HEK293 (cell line): Measurements from ENCODE around the gene FASN.

Experiments used
- CTCF ChIA-PET: fragments of 350-600 bp; formaldehyde crosslinking; extraction: SDS; loops from one replicate; lab custom pipeline; 2021; ENCODE audit warnings: antibody characterized with exemption; lab: Yijun Ruan, JAX
- POLR2A ChIA-PET: fragments of 300-600 bp; formaldehyde crosslinking; extraction: SDS; loops from one replicate; lab custom pipeline; 2020; ENCODE audit warnings: antibody characterized with exemption, inconsistent platforms; lab: Yijun Ruan, JAX
- H3K27ac ChIP-seq: fragments of 200-500 bp; sonication (Bioruptor generic); 2 replicates; pipeline ENCODE4 v1.5.1; 2014; ENCODE audit warnings: low read depth, low read length, control low read depth, inconsistent platforms; ENCODE audit errors: extremely low read depth
- H3K36me3 ChIP-seq, 2 experiments: fragments of 200-500 bp in 1 of 2; sonication (Bioruptor generic) in 1 of 2; 1 replicate in 1 of 2; 2 replicates in 1 of 2; pipeline ENCODE4 v1.5.1; 2014 to 2017; ENCODE audit warnings: inconsistent platforms in 2 of 2, low read length in 2 of 2; ENCODE audit not compliant: control insufficient read depth in 2 of 2, insufficient read depth in 1 of 2
- H3K4me1 ChIP-seq: fragments of 200-500 bp; sonication (Bioruptor generic); 2 replicates; pipeline ENCODE4 v1.5.1; 2014; ENCODE audit warnings: mild to moderate bottlenecking, low read length, inconsistent platforms; ENCODE audit not compliant: control insufficient read depth, insufficient read depth
- H3K4me3 ChIP-seq: 2 replicates; pipeline ENCODE4 v1.5.1; 2011; ENCODE audit warnings: low read depth, mild to moderate bottlenecking, control low read depth, low read length, moderate library complexity
- H3K9me3 ChIP-seq: fragments of 200-500 bp; sonication (Bioruptor generic); 2 replicates; pipeline ENCODE4 v1.5.1; 2014; ENCODE audit warnings: low read depth, low read length, inconsistent platforms; ENCODE audit not compliant: control insufficient read depth, insufficient read depth
- SCRT2 ChIP-seq: fragments of 450-650 bp; formaldehyde crosslinking; IDR thresholded peaks from 2 replicates; pipeline ENCODE4 v1.5.1; 2016; ENCODE audit warnings: missing biosample characterization, missing genetic modification characterization
- ZBTB1 ChIP-seq: fragments of 450-650 bp; formaldehyde crosslinking; IDR thresholded peaks from 2 replicates; pipeline ENCODE4 v1.5.1; 2016; ENCODE audit warnings: missing biosample characterization, missing genetic modification characterization
- ZBTB17 ChIP-seq: fragments of 450-650 bp; formaldehyde crosslinking; IDR thresholded peaks from 2 replicates; pipeline ENCODE4 v1.5.1; 2016; ENCODE audit warnings: missing biosample characterization, missing genetic modification characterization
- ZEB2 ChIP-seq: fragments of 450-650 bp; formaldehyde crosslinking; IDR thresholded peaks from 2 replicates; pipeline ENCODE4 v1.5.1; 2016; ENCODE audit warnings: missing biosample characterization, missing genetic modification characterization
- ZNF510 ChIP-seq: fragments of 450-650 bp; formaldehyde crosslinking; IDR thresholded peaks from 2 replicates; pipeline ENCODE4 v1.5.1; 2018; ENCODE audit warnings: mild to moderate bottlenecking, missing genetic modification characterization, missing biosample characterization; ENCODE audit not compliant: insufficient replicate concordance
- ZNF600 ChIP-seq: fragments of 450-650 bp; formaldehyde crosslinking; IDR thresholded peaks from 2 replicates; pipeline ENCODE4 v1.5.1; 2016; ENCODE audit warnings: missing biosample characterization, missing genetic modification characterization
- ZNF624 ChIP-seq: fragments of 450-650 bp; formaldehyde crosslinking; IDR thresholded peaks from 2 replicates; pipeline ENCODE4 v1.5.1; 2017; ENCODE audit warnings: missing biosample characterization, missing genetic modification characterization
- ZNF664 ChIP-seq: fragments of 450-650 bp; formaldehyde crosslinking; IDR thresholded peaks from 2 replicates; pipeline ENCODE4 v1.5.1; 2016; ENCODE audit warnings: missing biosample characterization, missing genetic modification characterization
- ZNF747 ChIP-seq: fragments of 450-650 bp; formaldehyde crosslinking; IDR thresholded peaks from 2 replicates; pipeline ENCODE4 v1.5.1; 2016; ENCODE audit warnings: missing biosample characterization, missing genetic modification characterization
- ZNF76 ChIP-seq: fragments of 450-650 bp; formaldehyde crosslinking; IDR thresholded peaks from 2 replicates; pipeline ENCODE4; 2016; ENCODE audit warnings: low read depth, missing biosample characterization, missing genetic modification characterization, borderline replicate concordance
- ZNF777 ChIP-seq: fragments of 450-650 bp; formaldehyde crosslinking; IDR thresholded peaks from 2 replicates; pipeline ENCODE4 v1.5.1; 2017; ENCODE audit warnings: missing biosample characterization, missing genetic modification characterization, borderline replicate concordance
- TF ChIP-seq, protein P1 (sequence below): fragments of 450-650 bp; formaldehyde crosslinking; IDR thresholded peaks from 2 replicates; pipeline ENCODE4 v1.5.1; 2017; ENCODE audit warnings: missing biosample characterization, missing genetic modification characterization
- TF ChIP-seq, protein P2 (sequence below): fragments of 450-650 bp; formaldehyde crosslinking; IDR thresholded peaks from 2 replicates; pipeline ENCODE4 v1.5.1; 2016; ENCODE audit warnings: missing biosample characterization, missing genetic modification characterization

Gene FASN

DNA sequence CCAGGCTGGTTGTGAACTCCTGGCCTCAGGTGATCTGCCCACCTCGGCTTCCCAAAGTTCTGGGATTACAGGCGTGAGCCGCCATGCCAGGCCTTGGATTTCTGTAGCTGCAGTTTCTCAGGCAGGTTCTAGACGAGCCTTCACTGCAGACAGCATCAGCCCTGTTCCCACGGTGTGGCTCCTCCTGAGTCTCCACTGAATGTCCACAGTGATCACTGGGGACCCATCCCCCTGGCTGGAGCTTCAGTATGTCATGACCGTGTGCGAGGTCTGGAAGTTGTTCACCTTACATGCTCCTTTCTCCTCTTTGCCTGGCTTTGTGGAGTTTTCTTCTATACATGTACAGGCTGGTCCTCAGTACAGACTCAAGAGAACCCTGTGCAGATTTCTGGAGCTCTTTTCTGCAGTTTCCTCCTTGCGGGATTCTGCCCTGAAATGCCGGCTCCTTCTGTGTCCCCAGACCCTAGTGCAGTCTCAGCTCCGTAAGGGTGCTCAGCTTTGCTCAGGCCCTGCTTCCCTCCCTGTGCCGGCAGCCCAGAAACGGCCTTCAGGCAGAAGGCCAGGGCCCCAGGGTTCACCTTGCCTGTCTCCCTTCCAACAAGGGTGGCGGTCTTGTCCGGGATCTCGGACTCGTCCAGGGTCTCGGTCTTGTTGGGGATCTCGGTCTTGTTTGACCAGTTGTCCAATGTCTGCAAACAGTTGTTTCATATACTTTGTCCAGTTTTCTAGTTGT lies 14.3 kb upstream of the FASN start:
- H3K4me3 ChIP-seq: no peak overlapping the region
- no peak overlapping the region for H3K27ac ChIP-seq
- peaks cover 0 to 27% of the 10 kb centered on the region in 2 experiments; a peak in 2 of 3 replicates for H3K36me3 ChIP-seq
- H3K4me1 ChIP-seq: no peaks in the 10 kb centered on the region
- TF ChIP-seq ZNF777 (tag by site-specific recombination): no peak
- TF ChIP-seq ZNF624 (tag by site-specific recombination): no peak
- TF ChIP-seq ZEB2: no peak
- TF ChIP-seq, protein P1, sequence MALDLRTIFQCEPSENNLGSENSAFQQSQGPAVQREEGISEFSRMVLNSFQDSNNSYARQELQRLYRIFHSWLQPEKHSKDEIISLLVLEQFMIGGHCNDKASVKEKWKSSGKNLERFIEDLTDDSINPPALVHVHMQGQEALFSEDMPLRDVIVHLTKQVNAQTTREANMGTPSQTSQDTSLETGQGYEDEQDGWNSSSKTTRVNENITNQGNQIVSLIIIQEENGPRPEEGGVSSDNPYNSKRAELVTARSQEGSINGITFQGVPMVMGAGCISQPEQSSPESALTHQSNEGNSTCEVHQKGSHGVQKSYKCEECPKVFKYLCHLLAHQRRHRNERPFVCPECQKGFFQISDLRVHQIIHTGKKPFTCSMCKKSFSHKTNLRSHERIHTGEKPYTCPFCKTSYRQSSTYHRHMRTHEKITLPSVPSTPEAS (tag by site-specific recombination): no peak
- no peak for TF ChIP-seq ZNF600
- TF ChIP-seq SCRT2 (tag by site-specific recombination): no peak
- CTCF ChIA-PET: interaction anchor here (0.7 to 1.2 kb wide), 2 partner anchors 15 to 42 kb away, joined by 3 to 4 read pairs; no protein-coding TSS in a partner anchor
- POLR2A ChIA-PET: interaction anchor here (0.6 kb wide), 1 partner anchor 115 kb away, joined by 3 read pairs; no protein-coding TSS in a partner anchor
- no peaks in the 10 kb centered on the region for H3K9me3 ChIP-seq

DNA sequence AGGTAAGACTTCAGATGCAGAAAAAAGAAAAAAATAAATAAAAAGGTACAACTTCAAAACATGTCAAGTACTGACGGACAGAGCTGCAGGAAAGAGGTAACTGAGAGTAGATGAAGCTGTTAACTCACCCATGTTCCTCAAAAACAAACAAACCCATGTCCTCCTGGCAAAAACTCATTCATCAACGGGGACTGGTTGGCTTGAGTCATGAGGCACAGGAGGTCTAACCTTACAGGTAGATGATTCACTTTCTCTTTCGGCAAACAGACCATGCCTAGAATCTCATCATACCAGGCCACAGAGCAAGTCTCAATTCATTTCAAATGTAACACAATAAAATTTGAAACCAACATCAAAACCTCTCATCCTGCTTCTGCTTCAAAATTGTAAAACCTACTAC lies 12.3 kb upstream of the FASN start:
- Histone ChIP-seq H3K4me1 (peaks cover 10% of the 10 kb centered on the region), H3K4me3 (no peak overlapping the region), H3K9me3 (no peaks in the 10 kb centered on the region), H3K27ac (0 out of 2 replicates have a peak overlapping the region, but pooled peaks have one; percentile 41), H3K36me3 (peaks cover 0 to 27% of the 10 kb centered on the region in 2 experiments; a peak in 2 of 3 replicates)
- TF ChIP-seq ZNF747 (tag by site-specific recombination): no peak
- TF ChIP-seq ZNF664 (tag by site-specific recombination): no peak
- TF ChIP-seq ZBTB17 (tag by site-specific recombination): no peak
- TF ChIP-seq ZNF76 (tag by site-specific recombination): no peak
- POLR2A ChIA-PET: interaction anchor here (0.7 to 1.1 kb wide), 2 partner anchors 88 to 677 kb away, joined by 3 read pairs; partner anchors contain the start of gene CENPX
- CTCF ChIA-PET: interaction anchor here (1.2 kb wide), 1 partner anchor 45 kb away, joined by 5 read pairs; no protein-coding TSS in a partner anchor

DNA sequence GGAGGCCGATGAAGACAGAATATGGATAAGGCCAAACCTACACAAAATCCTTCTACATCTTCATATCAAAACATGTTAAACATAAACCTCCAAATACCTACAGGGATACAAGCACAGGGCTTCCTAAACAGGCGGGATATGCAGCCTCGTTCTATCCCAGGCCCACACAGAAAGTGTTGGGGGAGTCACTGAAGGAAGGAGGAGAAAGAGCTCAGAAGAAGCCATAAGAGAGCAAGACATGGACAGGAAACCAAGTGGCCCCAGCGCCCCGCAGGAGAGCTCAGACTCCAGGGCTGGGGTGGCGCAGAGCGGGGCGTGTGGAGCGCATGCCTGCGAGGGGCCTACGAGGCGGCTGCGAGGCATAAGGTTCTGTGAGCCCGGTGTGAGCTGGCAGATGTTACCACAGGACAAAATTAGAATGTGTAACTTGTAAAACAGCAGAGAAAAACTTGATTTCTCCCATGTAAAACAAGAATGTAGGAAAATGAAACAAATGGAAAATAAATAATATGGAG lies 11.0 kb upstream of the FASN start:
- POLR2A ChIA-PET: no interaction called here
- CTCF ChIA-PET: interaction anchor here (1.0 kb wide), 1 partner anchor 46 kb away, joined by 3 read pairs; no protein-coding TSS in a partner anchor
- Histone ChIP-seq H3K9me3 (no peaks in the 10 kb centered on the region), H3K36me3 (peaks cover 0 to 22% of the 10 kb centered on the region in 2 experiments; a peak in 2 of 3 replicates), H3K27ac (no peak overlapping the region), H3K4me3 (no peak overlapping the region), H3K4me1 (peaks cover 10% of the 10 kb centered on the region)
- TF ChIP-seq ZNF777 (tag by site-specific recombination): no peak
- no peak for TF ChIP-seq ZBTB1 (tag by site-specific recombination)
- TF ChIP-seq ZNF510 (tag by site-specific recombination): no peak
- TF ChIP-seq, protein P2, sequence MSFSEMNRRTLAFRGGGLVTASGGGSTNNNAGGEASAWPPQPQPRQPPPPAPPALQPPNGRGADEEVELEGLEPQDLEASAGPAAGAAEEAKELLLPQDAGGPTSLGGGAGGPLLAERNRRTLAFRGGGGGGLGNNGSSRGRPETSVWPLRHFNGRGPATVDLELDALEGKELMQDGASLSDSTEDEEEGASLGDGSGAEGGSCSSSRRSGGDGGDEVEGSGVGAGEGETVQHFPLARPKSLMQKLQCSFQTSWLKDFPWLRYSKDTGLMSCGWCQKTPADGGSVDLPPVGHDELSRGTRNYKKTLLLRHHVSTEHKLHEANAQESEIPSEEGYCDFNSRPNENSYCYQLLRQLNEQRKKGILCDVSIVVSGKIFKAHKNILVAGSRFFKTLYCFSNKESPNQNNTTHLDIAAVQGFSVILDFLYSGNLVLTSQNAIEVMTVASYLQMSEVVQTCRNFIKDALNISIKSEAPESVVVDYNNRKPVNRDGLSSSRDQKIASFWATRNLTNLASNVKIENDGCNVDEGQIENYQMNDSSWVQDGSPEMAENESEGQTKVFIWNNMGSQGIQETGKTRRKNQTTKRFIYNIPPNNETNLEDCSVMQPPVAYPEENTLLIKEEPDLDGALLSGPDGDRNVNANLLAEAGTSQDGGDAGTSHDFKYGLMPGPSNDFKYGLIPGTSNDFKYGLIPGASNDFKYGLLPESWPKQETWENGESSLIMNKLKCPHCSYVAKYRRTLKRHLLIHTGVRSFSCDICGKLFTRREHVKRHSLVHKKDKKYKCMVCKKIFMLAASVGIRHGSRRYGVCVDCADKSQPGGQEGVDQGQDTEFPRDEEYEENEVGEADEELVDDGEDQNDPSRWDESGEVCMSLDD (tag by site-specific recombination): no peak
- TF ChIP-seq, all 188 proteins: peak for 0
